GM18858 (cell line): ENCODE data around the gene RAB15.

Experiments
- ATAC-seq: cut with Tn5 transposase; IDR thresholded peaks from one replicate; pipeline ENCODE4 v1.9.1; 2021; ENCODE audit not compliant: unreplicated experiment

Gene RAB15

GRCh38 chr14:64938972-64939816 is 32.9 kb downstream of the RAB15 start:
- ATAC-seq = no peak

- ATAC-seq = no peak
These were observed 34.3 kb downstream of the RAB15 start for GRCh38 chr14:64937821-64938193.

GRCh38 chr14:64937171-64937820 is 34.8 kb downstream of the RAB15 start:
- no peak for ATAC-seq

GRCh38 chr14:64935508-64935907 is 36.6 kb downstream of the RAB15 start:
- no peak for ATAC-seq

GRCh38 chr14:64934338-64934929 is 37.7 kb downstream of the RAB15 start:
- ATAC-seq = no peak

- ATAC-seq = no peak
These were observed 39.9 kb downstream of the RAB15 start for GRCh38 chr14:64932231-64932630.

GRCh38 chr14:64931123-64931522 is 41.0 kb downstream of the RAB15 start:
- ATAC-seq = no peak

- ATAC-seq = no peak
These were observed 41.9 kb downstream of the RAB15 start for GRCh38 chr14:64930085-64930843.

GRCh38 chr14:64929014-64929359 is 43.1 kb downstream of the RAB15 start:
- no peak for ATAC-seq

GRCh38 chr14:64928239-64929013 is 43.7 kb downstream of the RAB15 start:
- ATAC-seq = peak; percentile 77

- ATAC-seq = no peak
These were observed 45.1 kb downstream of the RAB15 start for GRCh38 chr14:64927031-64927430.

GRCh38 chr14:64926398-64926995 is 45.6 kb downstream of the RAB15 start:
- ATAC-seq = no peak

GRCh38 chr14:64923015-64923414 is 49.1 kb downstream of the RAB15 start:
- ATAC-seq = no peak

GRCh38 chr14:64920465-64920864 is 51.7 kb downstream of the RAB15 start:
- ATAC-seq = no peak

- ATAC-seq = no peak
These were observed 52.5 kb downstream of the RAB15 start for GRCh38 chr14:64919618-64920017.

- no peak for ATAC-seq
These were observed 52.9 kb downstream of the RAB15 start for GRCh38 chr14:64919215-64919614.

- ATAC-seq = no peak
These were observed 53.9 kb downstream of the RAB15 start for GRCh38 chr14:64918216-64918615.

GRCh38 chr14:64915797-64916196 is 56.3 kb downstream of the RAB15 start:
- no peak for ATAC-seq

GRCh38 chr14:64915029-64915424 is 57.1 kb downstream of the RAB15 start:
- no peak for ATAC-seq
